HepG2 (cell line): Measurements from ENCODE around the gene FXYD4. TPM values are rescaled to one million over a fixed set of nuclear protein-coding genes. Genes with fewer than 3 reads are reported as not detected.

Source experiments
- CENPBD1 ChIP-seq: sonication (generic); formaldehyde crosslinking; IDR thresholded peaks from 2 replicates; pipeline ENCODE4 v1.8.0; 2022; ENCODE audit warnings: missing genetic modification reagents, low read depth, mild to moderate bottlenecking, borderline replicate concordance
- FOXK1 ChIP-seq: sonication (generic); formaldehyde crosslinking; IDR thresholded peaks from 2 replicates; pipeline ENCODE4 v1.4.0; 2020; ENCODE audit warnings: low read depth, missing genetic modification reagents, borderline replicate concordance
- FOXO1 ChIP-seq: sonication (generic); formaldehyde crosslinking; IDR thresholded peaks from 2 replicates; pipeline ENCODE4 v1.4.0; 2020; ENCODE audit warnings: missing genetic modification reagents
- HDAC2 ChIP-seq: sonication (generic); formaldehyde crosslinking; IDR thresholded peaks from 2 replicates; pipeline ENCODE4 v1.4.0; 2020; ENCODE audit warnings: missing genetic modification reagents
- IRX3 ChIP-seq: sonication (generic); formaldehyde crosslinking; IDR thresholded peaks from 2 replicates; pipeline ENCODE4 v1.8.1; 2023; ENCODE audit warnings: mild to moderate bottlenecking, low read depth, missing genetic modification reagents, borderline replicate concordance
- MXD1 ChIP-seq: sonication (generic); formaldehyde crosslinking; IDR thresholded peaks from 2 replicates; pipeline ENCODE4 v1.4.0; 2020; ENCODE audit warnings: mild to moderate bottlenecking, missing genetic modification reagents
- NFKBIZ ChIP-seq: IDR thresholded peaks from 2 replicates; pipeline ENCODE4 v1.6.1; 2018; ENCODE audit warnings: missing genetic modification reagents, missing compliant biosample characterization
- NKX3-1 ChIP-seq: sonication (generic); formaldehyde crosslinking; IDR thresholded peaks from 2 replicates; pipeline ENCODE4 v1.5.0; 2020; ENCODE audit warnings: missing genetic modification reagents
- NR3C1 ChIP-seq: sonication (generic); formaldehyde crosslinking; IDR thresholded peaks from 2 replicates; pipeline ENCODE4 v1.4.0; 2020; ENCODE audit warnings: missing genetic modification reagents
- PHF8 ChIP-seq: sonication (generic); formaldehyde crosslinking; IDR thresholded peaks from 2 replicates; pipeline ENCODE4 v1.5.0; 2020; ENCODE audit warnings: missing genetic modification reagents
- RXRA ChIP-seq: sonication (generic); formaldehyde crosslinking; IDR thresholded peaks from 2 replicates; pipeline ENCODE4 v1.5.1; 2020; ENCODE audit warnings: missing genetic modification reagents
- U2AF1 ChIP-seq: fragments of 200-400 bp; formaldehyde crosslinking; optimal IDR thresholded peaks from 2 replicates; pipeline ENCODE3; 2017; ENCODE audit warnings: mild to moderate bottlenecking, low read depth, low read length
- ZBTB39 ChIP-seq: sonication (generic); formaldehyde crosslinking; IDR thresholded peaks from 2 replicates; pipeline ENCODE4 v1.5.0; 2020; ENCODE audit warnings: missing genetic modification reagents
- ZNF10 ChIP-seq: sonication (generic); formaldehyde crosslinking; IDR thresholded peaks from 2 replicates; pipeline ENCODE4 v1.4.0; 2020; ENCODE audit warnings: mild to moderate bottlenecking, low read depth, missing genetic modification reagents, borderline replicate concordance
- ZNF101 ChIP-seq: sonication (generic); formaldehyde crosslinking; IDR thresholded peaks from 2 replicates; pipeline ENCODE4 v1.4.0; 2020; ENCODE audit warnings: mild to moderate bottlenecking, low read depth, missing genetic modification reagents, borderline replicate concordance
- ZNF367 ChIP-seq: sonication (generic); formaldehyde crosslinking; IDR thresholded peaks from 2 replicates; pipeline ENCODE4 v1.4.0; 2020; ENCODE audit warnings: missing genetic modification reagents, borderline replicate concordance
- ZNF597 ChIP-seq: sonication (generic); formaldehyde crosslinking; IDR thresholded peaks from 2 replicates; pipeline ENCODE4 v1.5.0; 2020; ENCODE audit warnings: missing genetic modification reagents
- ZNF75D ChIP-seq: sonication (generic); formaldehyde crosslinking; IDR thresholded peaks from 2 replicates; pipeline ENCODE4 v1.8.1; 2023; ENCODE audit warnings: missing genetic modification reagents, mild to moderate bottlenecking, borderline replicate concordance
- ZNF839 ChIP-seq: sonication (generic); formaldehyde crosslinking; IDR thresholded peaks from 2 replicates; pipeline ENCODE4 v1.4.0; 2020; ENCODE audit warnings: missing genetic modification reagents, mild to moderate bottlenecking, borderline replicate concordance
- polyA plus RNA-seq, 8 experiments: library from polyadenylated mRNA; depleted of rRNA in 3 of 8; stranded (reverse) in 7 of 8; unstranded in 1 of 8; fragments of >200 nt; fragmentation: Illumina TruSeq in 4 of 8; extraction: Trizol in 4 of 8; gene quantifications; 2 replicates each; pipeline versions ENCODE4 v1.2.1 to v1.2.3, GENCODE V29; 2011 to 2016; ENCODE audit warnings: low read depth in 4 of 8, missing spikeins in 1 of 8, mixed read lengths in 1 of 8; ENCODE audit not compliant: insufficient read depth in 1 of 8
- total RNA-seq, 5 experiments: library from RNA; depleted of rRNA; stranded (reverse); fragments of >200 nt; fragmentation: Illumina TruSeq; extraction: Trizol; gene quantifications; 2 replicates each; pipeline ENCODE4 v1.2.3, GENCODE V29; 2016; ENCODE audit warnings: low read depth in 1 of 5
- TF ChIP-seq, protein P1 (sequence below): fragments of 450-650 bp; IDR thresholded peaks from 2 replicates; pipeline ENCODE4 v1.6.1; 2016
- TF ChIP-seq, protein P2 (sequence below): sonication (generic); formaldehyde crosslinking; IDR thresholded peaks from 2 replicates; pipeline ENCODE4 v1.9.0; 2021; ENCODE audit warnings: missing genetic modification reagents, borderline replicate concordance

Gene FXYD4
- total and polyA plus RNA-seq, 2 of the 13 experiments (the other 11 are each of a cell fraction or from before 2014, with no cell fraction given), result not detected

DNA sequence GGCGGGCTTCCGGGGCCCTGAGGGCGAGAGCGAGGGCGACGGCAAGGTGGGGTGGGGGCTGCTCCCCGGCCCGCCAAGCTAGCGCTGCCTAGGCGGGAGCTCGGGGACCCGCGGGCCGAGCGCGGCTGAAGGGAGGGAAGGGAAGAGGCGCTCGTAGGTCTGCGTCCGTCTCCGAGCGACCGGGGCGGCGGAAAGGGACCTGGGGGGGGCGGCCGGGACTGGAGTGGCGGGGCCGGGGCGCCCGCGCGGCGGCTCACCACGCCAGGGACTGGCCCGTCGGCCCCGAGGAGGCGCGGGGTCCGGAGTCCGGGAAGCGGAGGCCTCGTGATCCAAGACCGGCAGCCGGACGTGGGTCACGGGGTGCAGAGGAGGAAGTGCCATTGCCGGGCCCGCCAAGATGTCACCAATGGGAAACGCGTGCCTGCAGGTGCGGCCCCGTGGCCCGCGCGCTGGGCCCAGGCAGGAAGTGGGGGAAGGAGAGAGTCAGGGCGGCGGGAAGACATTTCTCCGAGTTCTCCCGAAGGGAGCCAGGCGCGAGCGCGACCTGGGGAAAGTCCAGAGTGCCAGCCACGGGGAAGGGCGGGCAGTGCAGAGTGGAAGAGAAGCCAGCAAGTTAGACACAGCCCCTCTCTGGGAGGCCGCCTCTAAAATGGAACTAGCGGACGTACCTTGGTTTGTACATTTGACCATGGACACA lies 25.6 kb downstream of the FXYD4 start (continued):
- TF ChIP-seq NFKBIZ (CRISPR knock-in tag), result peak; percentile 36; the same call in 1 of the 2 replicates
- peak; percentile 88; the same call in 1 of the 2 replicates for TF ChIP-seq NKX3-1 (CRISPR knock-in tag)
- peak; percentile 98 for TF ChIP-seq MXD1
- peak; percentile 86 for TF ChIP-seq RXRA
- TF ChIP-seq ZNF597 (CRISPR knock-in tag), result no peak
- TF ChIP-seq ZNF367, result peak; percentile 53; the same call in 1 of the 2 replicates
- TF ChIP-seq ZNF101 (CRISPR knock-in tag), result no peak
- no peak for TF ChIP-seq ZNF839 (CRISPR knock-in tag)
- peak; percentile 71; the same call in 1 of the 2 replicates for TF ChIP-seq FOXK1 (CRISPR knock-in tag)
- peak; percentile 83 for TF ChIP-seq FOXO1 (CRISPR knock-in tag)
- TF ChIP-seq ZBTB39 (CRISPR knock-in tag), result no peak; the same call in 1 of the 2 replicates
- no peak for TF ChIP-seq ZNF10 (CRISPR knock-in tag)
- TF ChIP-seq, protein P1, sequence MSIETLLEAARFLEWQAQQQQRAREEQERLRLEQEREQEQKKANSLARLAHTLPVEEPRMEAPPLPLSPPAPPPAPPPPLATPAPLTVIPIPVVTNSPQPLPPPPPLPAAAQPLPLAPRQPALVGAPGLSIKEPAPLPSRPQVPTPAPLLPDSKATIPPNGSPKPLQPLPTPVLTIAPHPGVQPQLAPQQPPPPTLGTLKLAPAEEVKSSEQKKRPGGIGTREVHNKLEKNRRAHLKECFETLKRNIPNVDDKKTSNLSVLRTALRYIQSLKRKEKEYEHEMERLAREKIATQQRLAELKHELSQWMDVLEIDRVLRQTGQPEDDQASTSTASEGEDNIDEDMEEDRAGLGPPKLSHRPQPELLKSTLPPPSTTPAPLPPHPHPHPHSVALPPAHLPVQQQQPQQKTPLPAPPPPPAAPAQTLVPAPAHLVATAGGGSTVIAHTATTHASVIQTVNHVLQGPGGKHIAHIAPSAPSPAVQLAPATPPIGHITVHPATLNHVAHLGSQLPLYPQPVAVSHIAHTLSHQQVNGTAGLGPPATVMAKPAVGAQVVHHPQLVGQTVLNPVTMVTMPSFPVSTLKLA, result peak; percentile 78
- TF ChIP-seq ZNF75D (CRISPR knock-in tag), result no peak
- TF ChIP-seq, protein P2, sequence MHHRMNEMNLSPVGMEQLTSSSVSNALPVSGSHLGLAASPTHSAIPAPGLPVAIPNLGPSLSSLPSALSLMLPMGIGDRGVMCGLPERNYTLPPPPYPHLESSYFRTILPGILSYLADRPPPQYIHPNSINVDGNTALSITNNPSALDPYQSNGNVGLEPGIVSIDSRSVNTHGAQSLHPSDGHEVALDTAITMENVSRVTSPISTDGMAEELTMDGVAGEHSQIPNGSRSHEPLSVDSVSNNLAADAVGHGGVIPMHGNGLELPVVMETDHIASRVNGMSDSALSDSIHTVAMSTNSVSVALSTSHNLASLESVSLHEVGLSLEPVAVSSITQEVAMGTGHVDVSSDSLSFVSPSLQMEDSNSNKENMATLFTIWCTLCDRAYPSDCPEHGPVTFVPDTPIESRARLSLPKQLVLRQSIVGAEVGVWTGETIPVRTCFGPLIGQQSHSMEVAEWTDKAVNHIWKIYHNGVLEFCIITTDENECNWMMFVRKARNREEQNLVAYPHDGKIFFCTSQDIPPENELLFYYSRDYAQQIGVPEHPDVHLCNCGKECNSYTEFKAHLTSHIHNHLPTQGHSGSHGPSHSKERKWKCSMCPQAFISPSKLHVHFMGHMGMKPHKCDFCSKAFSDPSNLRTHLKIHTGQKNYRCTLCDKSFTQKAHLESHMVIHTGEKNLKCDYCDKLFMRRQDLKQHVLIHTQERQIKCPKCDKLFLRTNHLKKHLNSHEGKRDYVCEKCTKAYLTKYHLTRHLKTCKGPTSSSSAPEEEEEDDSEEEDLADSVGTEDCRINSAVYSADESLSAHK, result 0 out of 2 replicates have a peak, but pooled peaks have one; percentile 22
- no peak for TF ChIP-seq CENPBD1 (CRISPR knock-in tag)
- TF ChIP-seq NR3C1, result no peak
- TF ChIP-seq HDAC2 (CRISPR knock-in tag), result peak; percentile 88
- no peak; the same call in 1 of the 2 replicates for TF ChIP-seq PHF8 (CRISPR knock-in tag)
- peak; percentile 81; the same call in 1 of the 2 replicates for TF ChIP-seq IRX3 (CRISPR knock-in tag)
- peak; percentile 75 for TF ChIP-seq U2AF1
